SK-N-MC (cell line): Measurements from ENCODE around the gene CAMK4.

ENCODE experiments used
- EZH2 ChIP-seq: fragments of 200-600 bp; sonication (generic); IDR thresholded peaks from one replicate; pipeline ENCODE4 v1.6.1; 2017; ENCODE audit warnings: antibody characterized with exemption
- FOXP2 ChIP-seq: optimal IDR thresholded peaks from 2 replicates; pipeline ENCODE3; 2011; ENCODE audit warnings: mild to moderate bottlenecking, moderate library complexity; ENCODE audit not compliant: insufficient read depth; ENCODE audit errors: extremely low read length, control extremely low read depth
- POLR2AphosphoS5 ChIP-seq: IDR thresholded peaks from 2 replicates; pipeline ENCODE4 v1.6.1; 2012; ENCODE audit warnings: mild to moderate bottlenecking, low read depth, low read length, borderline replicate concordance

GRCh38 chr5:111472096-111472495 lies 247.9 kb downstream of the CAMK4 start:
- no peak for TF ChIP-seq POLR2AphosphoS5
- no peak for TF ChIP-seq EZH2
- no peak for TF ChIP-seq FOXP2
